K562 (cell line): ENCODE measurements around the gene HSDL2. TPM values are rescaled to one million over a fixed set of nuclear protein-coding genes. Genes with fewer than 3 reads are reported as not detected.

Source experiments
- ATAC-seq: fragments of 200-7000 bp; cut with Tn5 transposase; 3 replicates; pipeline ENCODE4 v1.9.1; 2020; ENCODE audit warnings: moderate library complexity
- BruUV-seq: library from RNA; stranded (reverse); fragments of 400-500 nt; replicated peaks from 2 replicates; lab custom pipeline; 2021; lab: Mats Ljungman, UMichigan
- CTCF ChIA-PET: fragments of 300-600 bp; formaldehyde crosslinking; extraction: SDS; loops from one replicate; lab custom pipeline; 2021; ENCODE audit warnings: low intra/inter-chr PET ratio; lab: Yijun Ruan, JAX
- POLR2A ChIA-PET: fragments of 300-600, 350-650 bp; sonication (Branson Sonifier 250); formaldehyde crosslinking; extraction: SDS; loops from one replicate; lab custom pipeline; 2021; ENCODE audit warnings: antibody characterized with exemption, inconsistent platforms; lab: Yijun Ruan, JAX
- DNase-seq, 4 experiments: peaks; one replicate each; pipeline versions ENCODE4 v3.0.0 to v3.0.0-alpha.2; 2011 to 2018; ENCODE audit warnings: low spot score in 3 of 4, mixed read lengths in 3 of 4; ENCODE audit errors: extremely low read depth in 1 of 4
- FAIRE-seq: peaks from 2 replicates; lab custom pipeline; 2011; peaks lifted over from hg19 to GRCh38; lab: Jason Lieb, UNC
- H2AFZ ChIP-seq: 2 replicates; pipeline ENCODE4 v1.6.0; 2011; ENCODE audit warnings: low read depth, low read length, control low read depth, inconsistent platforms
- H3K27ac ChIP-seq: fragments of 200-600 bp; 3 replicates; pipeline ENCODE4 v1.8.0; 2011; ENCODE audit warnings: low read depth, mild to moderate bottlenecking, control low read depth, inconsistent platforms, low read length, moderate library complexity, mixed read lengths; ENCODE audit errors: extremely low read depth
- H3K27me3 ChIP-seq, 2 experiments: fragments of 300-600 bp in 1 of 2; 2 replicates in 1 of 2; 3 replicates in 1 of 2; pipeline versions ENCODE4 v1.6.0 to v1.8.0; 2011; ENCODE audit warnings: inconsistent platforms in 2 of 2, low read length in 2 of 2, mild to moderate bottlenecking in 1 of 2, mixed read lengths in 1 of 2, moderate library complexity in 1 of 2; ENCODE audit not compliant: control insufficient read depth in 2 of 2, insufficient read depth in 2 of 2
- H3K36me3 ChIP-seq: fragments of 300-600 bp; 3 replicates; pipeline ENCODE4 v1.8.0; 2011; ENCODE audit warnings: mild to moderate bottlenecking, low read length, inconsistent platforms; ENCODE audit not compliant: control insufficient read depth, insufficient read depth
- H3K4me1 ChIP-seq, 2 experiments: fragments of 200-600 bp in 1 of 2; replicated peaks in 1 of 2; 2 replicates in 1 of 2; 3 replicates in 1 of 2; pipeline versions ENCODE4 v1.5.1 to v1.8.0; 2011; ENCODE audit warnings: inconsistent platforms in 2 of 2, low read length in 2 of 2, mild to moderate bottlenecking in 1 of 2, mixed read lengths in 1 of 2, moderate library complexity in 1 of 2; ENCODE audit not compliant: control insufficient read depth in 2 of 2, insufficient read depth in 2 of 2
- H3K4me2 ChIP-seq: 2 replicates; pipeline ENCODE4 v1.6.1; 2011; ENCODE audit warnings: low read length, control low read depth, inconsistent platforms, mixed read lengths; ENCODE audit not compliant: insufficient read depth
- H3K4me3 ChIP-seq: fragments of 200-600 bp; sonication (generic), shearing (Covaris generic); 2 replicates; pipeline ENCODE4 v1.5.1; 2016; ENCODE audit warnings: control low read depth, inconsistent platforms
- H3K79me2 ChIP-seq: fragments of 200-600 bp; 3 replicates; pipeline ENCODE4 v1.8.0; 2011; ENCODE audit warnings: low read length, inconsistent platforms; ENCODE audit not compliant: control insufficient read depth, insufficient read depth
- H3K9ac ChIP-seq, 2 experiments: 2 replicates each; pipeline versions ENCODE4 v1.6.0 to v1.6.1; 2011; ENCODE audit warnings: low read depth in 2 of 2, low read length in 2 of 2, control low read depth in 1 of 2, inconsistent platforms in 1 of 2, mild to moderate bottlenecking in 1 of 2, mixed read lengths in 1 of 2; ENCODE audit not compliant: insufficient read depth in 1 of 2
- H3K9me1 ChIP-seq: one replicate; pipeline ENCODE4 v1.6.0; 2011; ENCODE audit warnings: inconsistent platforms, mild to moderate bottlenecking, low read length, moderate library complexity; ENCODE audit not compliant: control insufficient read depth, insufficient read depth
- H3K9me3 ChIP-seq: replicated peaks from 2 replicates; pipeline ENCODE4 v1.5.1; 2011; ENCODE audit warnings: low read depth, low read length, inconsistent platforms; ENCODE audit not compliant: control insufficient read depth, insufficient read depth
- H4K20me1 ChIP-seq: replicated peaks from 2 replicates; pipeline ENCODE4 v1.6.1; 2011; ENCODE audit warnings: low read length, inconsistent platforms, mixed read lengths; ENCODE audit not compliant: control insufficient read depth, insufficient read depth
- CEBPB ChIP-seq: fragments of 450-650 bp; IDR thresholded peaks from 2 replicates; pipeline ENCODE4 v1.6.1; 2016; ENCODE audit warnings: missing genetic modification characterization, missing compliant biosample characterization
- CEBPZ ChIP-seq: fragments of 150-350 bp; IDR thresholded peaks from 2 replicates; pipeline ENCODE4 v1.6.1; 2014; ENCODE audit warnings: low read depth, mild to moderate bottlenecking, low read length, borderline replicate concordance
- MGA ChIP-seq: fragments of 450-650 bp; IDR thresholded peaks from 2 replicates; pipeline ENCODE4 v1.6.1; 2016; ENCODE audit warnings: mild to moderate bottlenecking, moderate library complexity
- MXI1 ChIP-seq: IDR thresholded peaks from 2 replicates; pipeline ENCODE4 v1.6.1; 2011; ENCODE audit warnings: low read depth, mild to moderate bottlenecking, improper control_type of control experiment, low read length
- TAF1 ChIP-seq: IDR thresholded peaks from 2 replicates; pipeline ENCODE4 v1.6.1; 2011; ENCODE audit warnings: mild to moderate bottlenecking, low read length, moderate library complexity; ENCODE audit not compliant: insufficient read depth, control insufficient read depth, severe bottlenecking; ENCODE audit errors: extremely low read depth
- WGBS: fragments of 100-300 bp; shearing (Covaris generic); methylation state at CpG from one replicate; pipeline ENCODE4 v1.1.6; 2016; ENCODE audit warnings: low coverage, mixed read lengths; ENCODE audit not compliant: insufficient coverage; ENCODE audit errors: missing lambda C conversion rate; 5-methylcytosine and 5-hydroxymethylcytosine counted together
- in situ Hi-C: fragments of 300-500 bp; cut with MboI; formaldehyde crosslinking; loops from 4 replicates; pipeline ENCODE4 v1.15.0; 2018; ENCODE audit warnings: inconsistent platforms, mixed read lengths
- intact Hi-C: fragments of 100-400 bp; cut with micrococcal nuclease; formaldehyde crosslinking; loops from 2 replicates; pipeline ENCODE4 v1.14.2; 2022
- polyA plus RNA-seq, 8 experiments: library from polyadenylated mRNA; depleted of rRNA in 4 of 8; stranded (reverse) in 5 of 8; unstranded in 3 of 8; fragments of >200 nt; fragmentation: Nextera tagmentation in 2 of 8; fragmentation: Illumina TruSeq in 1 of 8; extraction: Ambion mirVana in 2 of 8; extraction: Trizol in 1 of 8; gene quantifications; 2 replicates each; pipeline versions ENCODE4 v1.2.1 to v1.2.3, GENCODE V29; 2011 to 2014; ENCODE audit warnings: inconsistent platforms in 1 of 8, missing spikeins in 1 of 8
- total RNA-seq, 7 experiments: library from RNA; depleted of rRNA in 6 of 7; stranded (reverse); fragments of >200 nt in 6 of 7; fragmentation: Illumina TruSeq in 2 of 7; extraction: Trizol in 2 of 7; gene quantifications; 2 replicates each; pipeline versions ENCODE4 v1.2.1 to v1.2.3, GENCODE V29; 2011 to 2021; ENCODE audit warnings: low replicate concordance in 1 of 7

The HSDL2 gene
- total and polyA plus RNA-seq, 9 of the 15 experiments (the other 6 are each of a cell fraction or from before 2014, with no cell fraction given), result 22.8 to 74.1 (median 35.6) TPM

GRCh38 chr9:112331674-112331952, 48.3 kb upstream of the HSDL2 start (continued):
- TF ChIP-seq CEBPZ, result no peak
- TF ChIP-seq, all 486 proteins: peak for 5

- Histone ChIP-seq H3K36me3 (peaks cover 13% of the 10 kb centered on the region; the same call in 2 of the 3 replicates), H3K4me3 (peak overlapping the region; percentile 90), H3K27ac (peak overlapping the region; percentile 96), H3K9me1 (no peaks in the 10 kb centered on the region), H3K4me1 (peaks cover 7% of the 10 kb centered on the region in 2 experiments; a peak in 3 of 5 replicates), H4K20me1 (no peaks in the 10 kb centered on the region), H3K4me2 (peak overlapping the region; percentile 83), H3K79me2 (peaks cover 66% of the 10 kb centered on the region), H3K9ac (peak overlapping the region; percentile 78 to 97; a peak in 2 of 4 replicates), H3K27me3 (no peaks in the 10 kb centered on the region), H2AFZ (no peak overlapping the region), H3K9me3 (no peaks in the 10 kb centered on the region; the same call in 1 of the 2 replicates)
- peak; percentile 15 for FAIRE-seq
- ChIA-PET CTCF (no interaction called here), POLR2A (interaction anchor here (0.6 to 1.5 kb wide), 4 partner anchors 47 to 234 kb away, joined by 3 to 5 read pairs (median 4); no protein-coding TSS in a partner anchor)
- intact Hi-C loops, result loop anchor here (2.0 to 10.0 kb wide), 6 partner anchors 60 to 437 kb away; partner anchors contain the start of gene UGCG
- no TSS peak for BruUV-seq
- in situ Hi-C loops, result no loop called here
- no peak for ATAC-seq
- no peak for DNase-seq
- WGBS, result 0% methylated on average over 4 of the region's 4 CpGs
- TF ChIP-seq MXI1 (no peak), MGA (0 out of 2 replicates have a peak, but pooled peaks have one; percentile 8), CEBPB (tag) (peak; percentile 63), TAF1 (no peak)
Measured at GRCh38 chr9:112332214-112332613, 47.7 kb upstream of the HSDL2 start.
